IMR-90 (cell line): ENCODE data around the gene ATP8B2. TPM values are rescaled to one million over a fixed set of nuclear protein-coding genes. Genes with fewer than 3 reads are reported as not detected.

ENCODE experiments used
- CEBPB ChIP-seq: IDR thresholded peaks from 2 replicates; pipeline ENCODE4 v1.6.1; 2012; ENCODE audit warnings: low read depth, low read length, improper control_type of control experiment
- CHD1 ChIP-seq: IDR thresholded peaks from 2 replicates; pipeline ENCODE4 v1.6.1; 2012; ENCODE audit warnings: low read depth, low read length, improper control_type of control experiment
- ELK1 ChIP-seq: fragments of 150-350 bp; IDR thresholded peaks from 2 replicates; pipeline ENCODE4 v1.6.1; 2016; ENCODE audit warnings: low read depth, mild to moderate bottlenecking, low read length, moderate library complexity, borderline replicate concordance
- RFX5 ChIP-seq: IDR thresholded peaks from 2 replicates; pipeline ENCODE4 v1.8.0; 2012; ENCODE audit warnings: low read depth, mild to moderate bottlenecking, low read length, moderate library complexity
- USF2 ChIP-seq: fragments of 150-350 bp; IDR thresholded peaks from 2 replicates; pipeline ENCODE4 v1.6.1; 2017; ENCODE audit warnings: mild to moderate bottlenecking, antibody characterized with exemption, low read length, low read depth
- polyA plus RNA-seq, 3 experiments: library from polyadenylated mRNA; depleted of rRNA; stranded (reverse); fragments of >200 nt; gene quantifications; 2 replicates each; pipeline ENCODE4 v1.2.3, GENCODE V29; 2012; ENCODE audit warnings: low replicate concordance in 1 of 3
- total RNA-seq: library from RNA; depleted of rRNA; stranded (reverse); fragments of >200 nt; gene quantifications from 2 replicates; pipeline ENCODE4 v1.2.3, GENCODE V29; 2012

ATP8B2 gene
- total and polyA plus RNA-seq, 2 of the 4 experiments (the other 2 are of a cell fraction): 79.4 to 91.0 TPM

GRCh38 chr1:154337253-154337894 is 12.0 kb downstream of the ATP8B2 start (continued):
- TF ChIP-seq ELK1 (no peak), CHD1 (no peak), RFX5 (no peak), USF2 (no peak), CEBPB (no peak)
